ENCODE results near the gene ZC3H7A.

- TF ChIP-seq, protein P1, sequence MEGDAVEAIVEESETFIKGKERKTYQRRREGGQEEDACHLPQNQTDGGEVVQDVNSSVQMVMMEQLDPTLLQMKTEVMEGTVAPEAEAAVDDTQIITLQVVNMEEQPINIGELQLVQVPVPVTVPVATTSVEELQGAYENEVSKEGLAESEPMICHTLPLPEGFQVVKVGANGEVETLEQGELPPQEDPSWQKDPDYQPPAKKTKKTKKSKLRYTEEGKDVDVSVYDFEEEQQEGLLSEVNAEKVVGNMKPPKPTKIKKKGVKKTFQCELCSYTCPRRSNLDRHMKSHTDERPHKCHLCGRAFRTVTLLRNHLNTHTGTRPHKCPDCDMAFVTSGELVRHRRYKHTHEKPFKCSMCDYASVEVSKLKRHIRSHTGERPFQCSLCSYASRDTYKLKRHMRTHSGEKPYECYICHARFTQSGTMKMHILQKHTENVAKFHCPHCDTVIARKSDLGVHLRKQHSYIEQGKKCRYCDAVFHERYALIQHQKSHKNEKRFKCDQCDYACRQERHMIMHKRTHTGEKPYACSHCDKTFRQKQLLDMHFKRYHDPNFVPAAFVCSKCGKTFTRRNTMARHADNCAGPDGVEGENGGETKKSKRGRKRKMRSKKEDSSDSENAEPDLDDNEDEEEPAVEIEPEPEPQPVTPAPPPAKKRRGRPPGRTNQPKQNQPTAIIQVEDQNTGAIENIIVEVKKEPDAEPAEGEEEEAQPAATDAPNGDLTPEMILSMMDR (IDR thresholded peaks at IDR 0.05): no peak
- TF ChIP-seq POLR2AphosphoS5 (IDR thresholded peaks at IDR 0.05): no peak
- no peak for TF ChIP-seq POLR2A (IDR thresholded peaks at IDR 0.05)
Observed at GRCh38 chr16:11793840-11794239, 3.2 kb downstream of the ZC3H7A start.

Data from stomach (tissue), 4 donors.